Suprapubic skin (tissue), 4 donors: ENCODE data around the gene KCNAB2.

Source experiments
- CTCF ChIP-seq, 2 donors: fragments of 200-600 bp in 1 of 2; fragments of 450-650 bp in 1 of 2; sonication (generic) in 1 of 2; IDR thresholded peaks; one replicate each; pipeline ENCODE4 v1.5.1; 2016 to 2019; ENCODE audit warnings: antibody characterized with exemption in 2 of 2, mild to moderate bottlenecking in 1 of 2, moderate library complexity in 1 of 2
- EP300 ChIP-seq: sonication (generic); formaldehyde crosslinking; IDR thresholded peaks from one replicate; pipeline ENCODE4 v1.6.1; 2017; ENCODE audit warnings: antibody characterized with exemption
- POLR2A ChIP-seq, 2 donors: fragments of 450-650 bp; IDR thresholded peaks; one replicate each; pipeline ENCODE4 v1.6.1; 2017; ENCODE audit warnings: antibody characterized with exemption in 2 of 2, mild to moderate bottlenecking in 2 of 2, moderate library complexity in 2 of 2
- POLR2AphosphoS5 ChIP-seq, 3 donors: sonication (generic); formaldehyde crosslinking; IDR thresholded peaks; one replicate each; pipeline ENCODE4 v1.6.1; 2017; ENCODE audit warnings: antibody characterized with exemption in 3 of 3

- no peak for TF ChIP-seq EP300
- no peak for TF ChIP-seq CTCF (IDR thresholded peaks at IDR 0.05)
- TF ChIP-seq POLR2A (IDR thresholded peaks at IDR 0.05) = no peak
- no peak for TF ChIP-seq POLR2AphosphoS5 (IDR thresholded peaks at IDR 0.05)
These were observed 88.5 kb downstream of the KCNAB2 start for GRCh38 chr1:6134206-6134605.
